ENCODE results near the gene CAPS2. TPM values are rescaled to one million over a fixed set of nuclear protein-coding genes. Genes with fewer than 3 reads are reported as not detected.

Gene CAPS2
- total RNA-seq, 1 donor from 2014 or later: 2.4 TPM

DNA sequence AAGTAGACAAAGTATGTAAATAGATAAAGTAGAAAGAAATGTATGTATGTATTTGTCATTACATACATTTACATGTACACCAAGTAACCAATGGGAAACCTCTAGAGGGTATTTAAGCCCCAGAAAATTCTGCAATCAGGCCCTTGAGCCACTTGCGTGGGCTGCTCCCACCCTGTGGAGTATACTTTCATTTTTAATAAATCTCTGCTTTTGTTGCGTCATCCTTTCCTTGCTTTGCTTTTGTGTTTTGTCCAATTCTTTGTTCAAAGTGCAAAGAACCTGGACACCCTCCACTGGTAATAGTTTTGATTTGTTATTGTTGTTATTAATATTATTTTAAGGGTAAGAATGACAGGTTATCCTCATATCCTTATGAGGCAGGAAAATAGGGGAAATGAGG, 21.8 kb downstream of the CAPS2 start:
- no peak overlapping the region for H3K27ac Mint-ChIP-seq (ENCODE audit: unreplicated experiment)
- no peak for DNase-seq (ENCODE audit: low spot score)
- H3K27me3 Mint-ChIP-seq (ENCODE audit: low read depth): no peaks in the 10 kb centered on the region
- peaks cover 4% of the 10 kb centered on the region for H3K36me3 Mint-ChIP-seq (ENCODE audit: low read depth)
- H3K4me1 Mint-ChIP-seq (ENCODE audit: low read depth): no peaks in the 10 kb centered on the region
- H3K9me3 Mint-ChIP-seq (ENCODE audit: low read depth): peaks cover 5% of the 10 kb centered on the region
- TF ChIP-seq, protein P1, sequence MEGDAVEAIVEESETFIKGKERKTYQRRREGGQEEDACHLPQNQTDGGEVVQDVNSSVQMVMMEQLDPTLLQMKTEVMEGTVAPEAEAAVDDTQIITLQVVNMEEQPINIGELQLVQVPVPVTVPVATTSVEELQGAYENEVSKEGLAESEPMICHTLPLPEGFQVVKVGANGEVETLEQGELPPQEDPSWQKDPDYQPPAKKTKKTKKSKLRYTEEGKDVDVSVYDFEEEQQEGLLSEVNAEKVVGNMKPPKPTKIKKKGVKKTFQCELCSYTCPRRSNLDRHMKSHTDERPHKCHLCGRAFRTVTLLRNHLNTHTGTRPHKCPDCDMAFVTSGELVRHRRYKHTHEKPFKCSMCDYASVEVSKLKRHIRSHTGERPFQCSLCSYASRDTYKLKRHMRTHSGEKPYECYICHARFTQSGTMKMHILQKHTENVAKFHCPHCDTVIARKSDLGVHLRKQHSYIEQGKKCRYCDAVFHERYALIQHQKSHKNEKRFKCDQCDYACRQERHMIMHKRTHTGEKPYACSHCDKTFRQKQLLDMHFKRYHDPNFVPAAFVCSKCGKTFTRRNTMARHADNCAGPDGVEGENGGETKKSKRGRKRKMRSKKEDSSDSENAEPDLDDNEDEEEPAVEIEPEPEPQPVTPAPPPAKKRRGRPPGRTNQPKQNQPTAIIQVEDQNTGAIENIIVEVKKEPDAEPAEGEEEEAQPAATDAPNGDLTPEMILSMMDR (IDR thresholded peaks at IDR 0.05): no peak
- no peak overlapping the region for H3K4me3 Mint-ChIP-seq (ENCODE audit: unreplicated experiment)

GRCh38 chr12:75305412-75306332, 24.5 kb downstream of the CAPS2 start:
- H3K36me3 Mint-ChIP-seq (ENCODE audit: low read depth): peaks cover 4% of the 10 kb centered on the region
- H3K27ac Mint-ChIP-seq (ENCODE audit: unreplicated experiment): no peak overlapping the region
- TF ChIP-seq, protein P1 (IDR thresholded peaks at IDR 0.05): no peak
- H3K4me1 Mint-ChIP-seq (ENCODE audit: low read depth): no peaks in the 10 kb centered on the region
- H3K27me3 Mint-ChIP-seq (ENCODE audit: low read depth): no peaks in the 10 kb centered on the region
- H3K9me3 Mint-ChIP-seq (ENCODE audit: low read depth): peaks cover 7% of the 10 kb centered on the region
- H3K4me3 Mint-ChIP-seq (ENCODE audit: unreplicated experiment): no peak overlapping the region
- peak; percentile 76 for DNase-seq (ENCODE audit: low spot score)

DNA sequence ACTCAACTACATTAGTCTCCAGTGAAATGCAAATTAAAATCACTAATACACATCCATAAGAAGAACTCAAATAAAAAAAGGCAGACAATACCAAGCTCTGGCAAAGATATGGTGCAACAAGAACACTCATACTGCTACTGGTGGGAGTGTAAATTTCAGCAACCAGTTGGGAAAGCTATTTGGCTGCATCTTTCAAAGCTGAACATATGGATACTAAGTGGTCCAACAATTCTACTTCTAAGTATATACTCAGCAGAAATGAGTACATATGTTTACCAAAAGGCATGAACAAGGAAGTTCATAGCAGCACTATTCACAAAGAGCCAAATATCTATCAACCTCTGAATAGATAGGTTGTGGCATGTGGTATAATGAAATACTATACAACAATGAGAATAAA, 27.3 kb downstream of the CAPS2 start:
- Mint-ChIP-seq H3K27me3 (ENCODE audit: low read depth) (no peaks in the 10 kb centered on the region), H3K4me3 (ENCODE audit: unreplicated experiment) (no peak overlapping the region), H3K4me1 (ENCODE audit: low read depth) (no peaks in the 10 kb centered on the region)

DNA sequence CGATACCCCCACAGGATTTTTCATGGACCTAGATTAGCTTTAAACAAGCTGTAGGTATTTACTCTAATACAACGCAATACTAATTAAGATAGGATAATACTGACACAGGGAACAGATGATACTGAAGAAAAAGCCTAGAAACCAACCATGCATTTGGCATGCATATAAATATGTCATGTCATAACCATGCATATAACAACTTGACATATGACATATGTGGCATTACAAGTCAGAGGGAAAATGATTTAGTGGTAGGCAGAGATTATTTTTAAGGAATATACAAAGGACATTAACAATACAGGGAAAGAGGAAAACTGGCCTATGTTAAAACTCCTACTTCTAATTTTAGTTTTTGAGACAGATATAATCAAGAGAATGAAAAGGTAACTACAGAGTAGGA, 27.9 kb downstream of the CAPS2 start:
- Mint-ChIP-seq H3K4me1 (ENCODE audit: low read depth) (no peaks in the 10 kb centered on the region), H3K4me3 (ENCODE audit: unreplicated experiment) (no peak overlapping the region), H3K9me3 (ENCODE audit: low read depth) (peaks cover 7% of the 10 kb centered on the region), H3K27me3 (ENCODE audit: low read depth) (no peaks in the 10 kb centered on the region), H3K27ac (ENCODE audit: unreplicated experiment) (no peak overlapping the region), H3K36me3 (ENCODE audit: low read depth) (peaks cover 4% of the 10 kb centered on the region)
- TF ChIP-seq, protein P1 (IDR thresholded peaks at IDR 0.05): no peak
- no peak for DNase-seq (ENCODE audit: low spot score)

More for the DNA sequence above, 27.3 kb downstream of the CAPS2 start:
- TF ChIP-seq, protein P1 (IDR thresholded peaks at IDR 0.05): no peak
- Mint-ChIP-seq H3K36me3 (ENCODE audit: low read depth) (peaks cover 4% of the 10 kb centered on the region), H3K27ac (ENCODE audit: unreplicated experiment) (no peak overlapping the region), H3K9me3 (ENCODE audit: low read depth) (peaks cover 7% of the 10 kb centered on the region)
- no peak for DNase-seq (ENCODE audit: low spot score)

DNA sequence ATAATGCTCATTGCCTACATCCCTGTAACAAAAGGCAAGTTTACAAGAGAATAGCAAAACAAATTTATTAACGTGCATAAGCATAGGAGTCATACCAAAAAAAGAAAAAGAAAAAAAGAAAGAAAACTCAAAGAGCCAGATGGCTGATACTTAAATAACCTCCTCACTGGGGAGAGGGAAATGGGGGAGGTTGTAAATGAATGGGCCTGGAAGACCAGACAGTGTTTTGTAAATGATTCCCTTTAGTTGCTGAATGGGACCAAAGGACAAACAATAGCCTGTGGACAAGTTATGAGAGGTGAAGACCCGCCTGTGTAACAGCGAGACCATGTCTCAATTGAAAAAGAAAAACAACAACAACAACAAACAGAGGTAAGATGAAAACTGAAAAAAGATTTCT, 35.3 kb downstream of the CAPS2 start:
- TF ChIP-seq, protein P1 (IDR thresholded peaks at IDR 0.05): no peak
- H3K9me3 Mint-ChIP-seq (ENCODE audit: low read depth): peaks cover 4% of the 10 kb centered on the region
- no peak for DNase-seq (ENCODE audit: low spot score)
- H3K27me3 Mint-ChIP-seq (ENCODE audit: low read depth): no peaks in the 10 kb centered on the region
- no peak overlapping the region for H3K27ac Mint-ChIP-seq (ENCODE audit: unreplicated experiment)
- H3K36me3 Mint-ChIP-seq (ENCODE audit: low read depth): peaks cover 3% of the 10 kb centered on the region
- H3K4me1 Mint-ChIP-seq (ENCODE audit: low read depth): no peaks in the 10 kb centered on the region
- H3K4me3 Mint-ChIP-seq (ENCODE audit: unreplicated experiment): no peak overlapping the region

All from chondrocyte (in vitro differentiated cells).